Right cardiac atrium (tissue), 5 donors: ENCODE data around the gene UGT2B17. TPM values are rescaled to one million over a fixed set of nuclear protein-coding genes. Genes with fewer than 3 reads are reported as not detected.
"Not testable (repeated sequence)": the region's sequence is repeated elsewhere in the genome, so short reads cannot be mapped to it uniquely, and the experiment has no call there.

ENCODE experiments used
- ATAC-seq, 2 donors: fragments of 200-7000 bp; cut with Tn5 transposase; one replicate each; pipeline versions ENCODE4 v1.8.0 to v1.9.1; 2020; ENCODE audit warnings: moderate library complexity in 2 of 2, mild to moderate bottlenecking in 1 of 2
- DNase-seq, 3 donors: peaks; one replicate each; pipeline ENCODE4 v3.0.0-alpha.2; 2020
- H3K27ac ChIP-seq: one replicate; pipeline ENCODE4 v1.5.1; 2013; ENCODE audit warnings: mild to moderate bottlenecking, low read length, control low read depth, moderate library complexity
- H3K27me3 ChIP-seq: one replicate; pipeline ENCODE4 v1.6.1; 2013; ENCODE audit not compliant: control insufficient read depth, insufficient read depth
- H3K4me1 ChIP-seq: one replicate; pipeline ENCODE4 v1.6.1; 2013; ENCODE audit warnings: low read length; ENCODE audit not compliant: control insufficient read depth, insufficient read depth
- H3K4me3 ChIP-seq: one replicate; pipeline ENCODE4 v1.5.1; 2013; ENCODE audit warnings: low read length, control low read depth
- H3K9me3 ChIP-seq: one replicate; pipeline ENCODE4 v1.6.1; 2013; ENCODE audit warnings: low read length; ENCODE audit not compliant: control insufficient read depth
- WGBS: extraction: QIAGEN DNeasy Blood & Tissue Kit; methylation state at CpG from one replicate; pipeline ENCODE4 v1.1.7; 2013; 5-methylcytosine and 5-hydroxymethylcytosine counted together
- intact Hi-C, 4 donors: fragments of 100-400 bp; cut with DNase I; formaldehyde crosslinking; loops; one replicate each; pipeline versions ENCODE4 v1.11.0 to v1.14.0; 2022 to 2023
- polyA plus RNA-seq: library from polyadenylated mRNA; stranded (reverse); fragments of 200-250 nt; gene quantifications from one replicate; pipeline ENCODE4 v1.2.3, GENCODE V29; 2013
- total RNA-seq, 4 donors: library from RNA; stranded (reverse); fragmentation: NEBNext Ultra II Directional; extraction: Animal tissue kit (Norgen Biotek cat#: 25700); gene quantifications; one replicate each; pipeline ENCODE4 v1.2.1, GENCODE V29; 2021
- donor health status: healthy with polysubstance abuse.
- donor health status: DM: no; HTN: yes; CAD: no.
- donor health status: DM: no; HTN: no; CAD: no.
- donor health status: DM: no; HTN: yes; CAD: no; lungs with severe emphysema.
- donor health status: DM: yes; HTN: yes; CAD: no.

UGT2B17 gene
- total and polyA plus RNA-seq, 5 donors, result 0.05 to 0.12 TPM; not detected in 3

- WGBS, result no CpG with 5 or more reads among the region's 4 CpGs
- H3K27ac ChIP-seq, ATAC-seq, H3K27me3 ChIP-seq, intact Hi-C loops, H3K4me3 ChIP-seq, H3K4me1 ChIP-seq, DNase-seq, H3K9me3 ChIP-seq: not testable (repeated sequence)
These were observed 7.6 kb downstream of the UGT2B17 start for GRCh38 chr4:68568535-68568934.

DNA sequence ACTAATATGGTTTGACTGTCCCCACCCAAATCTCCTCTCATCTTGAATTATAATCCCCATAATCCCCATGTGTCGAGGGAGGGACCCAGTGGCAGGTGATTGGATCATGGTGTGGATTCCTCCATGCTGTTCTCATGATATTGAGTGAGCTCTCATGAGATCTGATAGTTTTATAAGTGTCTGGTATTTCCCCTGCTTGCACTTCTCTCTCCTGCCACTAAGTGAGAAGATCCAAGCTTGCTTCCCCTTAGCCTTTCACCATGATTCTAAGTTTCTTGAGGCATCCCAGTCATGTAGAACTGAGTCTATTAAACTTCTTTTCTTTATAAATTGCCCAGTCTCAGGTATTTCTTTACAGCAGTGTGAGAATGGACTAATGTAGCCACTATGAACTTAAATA, 9.8 kb downstream of the UGT2B17 start:
- H3K4me3 ChIP-seq, H3K4me1 ChIP-seq, H3K9me3 ChIP-seq, H3K27me3 ChIP-seq, ATAC-seq, DNase-seq, intact Hi-C loops, H3K27ac ChIP-seq: not testable (repeated sequence)
- WGBS, result no CpG with 5 or more reads among the region's 1 CpG

DNA sequence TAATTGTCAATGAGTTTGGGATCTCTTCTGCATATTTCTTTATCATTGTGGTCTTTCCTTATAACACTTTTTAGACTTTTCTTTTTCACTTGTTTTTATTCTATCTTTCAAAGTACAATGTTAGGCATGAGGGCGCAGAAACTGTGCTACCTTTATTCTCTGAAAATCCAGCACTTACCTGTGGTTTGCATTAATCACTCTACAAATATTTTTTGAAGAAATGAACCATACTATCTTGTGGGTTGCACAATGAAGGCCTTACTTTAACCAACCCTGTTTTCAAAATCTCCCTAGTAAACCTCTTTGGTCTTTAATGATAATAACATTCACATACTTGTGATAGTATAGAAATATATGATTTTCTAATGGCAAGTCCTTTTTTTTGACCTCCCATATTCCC, 11.0 kb downstream of the UGT2B17 start:
- intact Hi-C loops, H3K9me3 ChIP-seq, H3K27ac ChIP-seq, H3K4me1 ChIP-seq, DNase-seq, H3K27me3 ChIP-seq, H3K4me3 ChIP-seq, ATAC-seq: not testable (repeated sequence)
- WGBS, result no CpG with 5 or more reads among the region's 1 CpG

- WGBS, result no CpG with 5 or more reads among the region's 1 CpG
- H3K27ac ChIP-seq, intact Hi-C loops, H3K4me1 ChIP-seq, DNase-seq, H3K9me3 ChIP-seq, ATAC-seq, H3K4me3 ChIP-seq, H3K27me3 ChIP-seq: not testable (repeated sequence)
These were observed 15.6 kb downstream of the UGT2B17 start for GRCh38 chr4:68560364-68561070.

GRCh38 chr4:68553830-68554229, 22.3 kb downstream of the UGT2B17 start:
- intact Hi-C loops, H3K9me3 ChIP-seq, H3K27me3 ChIP-seq, H3K27ac ChIP-seq, H3K4me3 ChIP-seq, DNase-seq, H3K4me1 ChIP-seq, ATAC-seq: not testable (repeated sequence)
- WGBS, result no CpG with 5 or more reads among the region's 1 CpG

GRCh38 chr4:68552818-68553811, 23.0 kb downstream of the UGT2B17 start:
- not testable (repeated sequence) for ATAC-seq, H3K9me3 ChIP-seq

DNA sequence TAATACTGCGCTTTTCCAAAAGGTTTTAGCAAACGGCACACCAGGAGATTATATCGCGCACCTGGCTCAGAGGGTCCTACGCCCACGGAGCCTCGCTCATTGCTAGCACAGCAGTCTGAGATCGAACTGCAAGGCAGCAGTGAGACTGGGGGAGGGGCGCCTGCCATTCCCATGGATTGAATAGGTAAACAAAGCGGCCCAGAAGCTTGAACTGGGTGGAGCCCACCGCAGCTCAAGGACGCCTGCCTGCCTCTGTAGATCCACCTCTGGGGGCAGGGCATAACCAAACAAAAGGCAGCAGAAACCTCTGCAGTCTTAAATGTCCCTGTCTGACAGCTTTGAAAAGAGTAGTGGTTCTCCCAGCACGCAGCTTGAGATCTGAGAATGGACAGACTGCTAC, 33.4 kb downstream of the UGT2B17 start:
- H3K27ac ChIP-seq, H3K4me1 ChIP-seq, H3K4me3 ChIP-seq, H3K27me3 ChIP-seq, DNase-seq, H3K9me3 ChIP-seq, intact Hi-C loops, ATAC-seq: not testable (repeated sequence)
- WGBS, result no CpG with 5 or more reads among the region's 13 CpGs

More at GRCh38 chr4:68552818-68553811, 23.0 kb downstream of the UGT2B17 start:
- intact Hi-C loops, H3K27ac ChIP-seq, DNase-seq, H3K27me3 ChIP-seq, H3K4me1 ChIP-seq, H3K4me3 ChIP-seq: not testable (repeated sequence)
- no CpG with 5 or more reads among the region's 5 CpGs for WGBS

- Histone ChIP-seq H3K4me3 (no peak overlapping the region), H3K27me3 (no peaks in the 10 kb centered on the region), H3K9me3 (no peaks in the 10 kb centered on the region), H3K27ac (no peak overlapping the region), H3K4me1 (no peaks in the 10 kb centered on the region)
- ATAC-seq (no peak), DNase-seq (no peak)
- intact Hi-C loops, result no loop called here
- no CpG with 5 or more reads among the region's 3 CpGs for WGBS
These were observed 39.7 kb downstream of the UGT2B17 start for GRCh38 chr4:68536375-68536774.

- intact Hi-C loops, result no loop called here
- Histone ChIP-seq H3K27me3 (no peaks in the 10 kb centered on the region), H3K9me3 (no peaks in the 10 kb centered on the region), H3K27ac (no peak overlapping the region), H3K4me3 (no peak overlapping the region), H3K4me1 (no peaks in the 10 kb centered on the region)
- WGBS, result no CpG with 5 or more reads among the region's 6 CpGs
- no peak for DNase-seq
- no peak for ATAC-seq
These were observed 40.1 kb downstream of the UGT2B17 start for GRCh38 chr4:68535974-68536373.

- DNase-seq, intact Hi-C loops, H3K27ac ChIP-seq, H3K4me3 ChIP-seq, H3K4me1 ChIP-seq, H3K9me3 ChIP-seq, H3K27me3 ChIP-seq, ATAC-seq: not testable (repeated sequence)
- no CpG with 5 or more reads among the region's 1 CpG for WGBS
These were observed 53.9 kb downstream of the UGT2B17 start for GRCh38 chr4:68522232-68522631.

DNA sequence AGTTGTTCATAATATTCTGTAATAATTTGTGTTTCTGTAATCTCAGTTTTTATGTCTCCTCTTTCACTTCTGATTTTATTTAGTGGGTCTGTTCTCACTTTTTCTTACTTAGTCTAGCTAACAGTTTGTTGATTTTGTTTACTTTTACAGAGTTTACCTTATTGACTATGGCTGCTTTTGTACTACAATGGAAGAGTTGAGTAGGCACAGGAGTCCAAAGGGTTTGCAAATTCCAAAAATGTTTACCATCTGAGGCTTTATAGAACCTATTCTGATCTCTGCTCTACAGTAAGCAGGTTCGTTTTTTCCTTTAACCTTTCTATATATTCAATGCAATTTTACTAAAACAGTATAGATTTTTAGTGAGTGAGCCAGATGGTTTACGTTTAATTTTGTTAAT, 55.1 kb downstream of the UGT2B17 start:
- no peaks in the 10 kb centered on the region for H3K4me1 ChIP-seq
- H3K27ac ChIP-seq, result no peak overlapping the region
- DNase-seq (no peak), ATAC-seq (no peak)
- H3K4me3 ChIP-seq, result no peak overlapping the region
- H3K27me3 ChIP-seq, result no peaks in the 10 kb centered on the region
- H3K9me3 ChIP-seq, result no peaks in the 10 kb centered on the region
- intact Hi-C loops, result no loop called here
- no CpG with 5 or more reads among the region's 2 CpGs for WGBS
